ENCODE data around the gene IL2RA.
"Not testable (repeated sequence)": the region's sequence is repeated elsewhere in the genome, so short reads cannot be mapped to it uniquely, and the experiment has no call there.

The IL2RA gene

DNA sequence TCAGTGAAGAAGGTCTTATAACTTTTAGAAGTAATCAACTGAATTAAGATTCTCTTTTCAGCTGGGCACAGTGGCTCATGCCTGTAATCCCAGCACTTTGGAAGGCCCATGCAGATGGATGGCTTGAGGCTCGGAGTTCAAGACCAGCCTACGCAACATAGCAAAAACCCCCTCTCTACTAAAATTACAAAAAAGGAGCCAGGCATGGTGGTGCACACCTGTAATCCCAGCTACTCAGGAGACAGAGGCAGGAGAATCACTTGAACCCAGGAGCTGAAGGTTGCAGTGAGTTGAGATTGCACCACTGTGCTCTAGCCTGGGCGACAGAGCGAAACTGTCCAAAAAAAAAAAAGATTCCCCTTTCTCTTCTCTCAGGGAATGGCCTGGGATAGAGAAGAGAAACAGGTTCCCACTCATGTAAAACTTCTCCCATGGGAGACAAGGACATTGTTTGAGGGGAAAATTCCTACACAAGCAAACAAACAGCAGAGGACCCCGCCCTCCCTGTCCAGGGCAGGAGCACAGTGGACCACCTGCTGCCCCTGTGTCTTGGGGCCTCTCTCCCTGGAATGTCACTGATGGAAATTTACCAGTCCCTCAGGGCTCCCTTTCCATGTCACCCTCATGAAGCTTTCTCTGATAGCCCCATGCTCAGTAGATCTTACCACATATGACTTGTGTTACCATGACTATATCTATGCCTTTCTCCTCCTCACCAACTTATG, 5.6 kb downstream of the IL2RA start:
- DNase-seq (ENCODE audit: low spot score) = no peak

DNA sequence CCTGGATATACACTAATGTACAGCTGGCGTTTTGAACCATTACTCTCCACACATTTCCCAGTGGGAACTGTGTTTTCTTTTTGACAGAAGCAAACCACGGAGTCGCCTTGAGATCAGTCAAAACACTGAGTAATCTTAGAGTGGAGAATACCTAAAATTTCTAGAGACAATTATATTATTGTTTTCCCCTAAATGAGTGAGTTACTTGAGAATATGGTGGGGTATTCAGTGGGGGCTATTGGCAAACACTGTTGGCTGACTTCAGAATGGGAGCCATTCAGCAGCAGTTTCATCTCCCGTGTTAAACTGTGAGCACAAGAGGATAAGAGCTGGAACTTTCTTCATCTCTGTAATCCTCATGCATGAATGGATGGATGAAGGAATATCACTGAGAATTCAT, 6.2 kb downstream of the IL2RA start:
- DNase-seq (ENCODE audit: low spot score) = no peak

DNA sequence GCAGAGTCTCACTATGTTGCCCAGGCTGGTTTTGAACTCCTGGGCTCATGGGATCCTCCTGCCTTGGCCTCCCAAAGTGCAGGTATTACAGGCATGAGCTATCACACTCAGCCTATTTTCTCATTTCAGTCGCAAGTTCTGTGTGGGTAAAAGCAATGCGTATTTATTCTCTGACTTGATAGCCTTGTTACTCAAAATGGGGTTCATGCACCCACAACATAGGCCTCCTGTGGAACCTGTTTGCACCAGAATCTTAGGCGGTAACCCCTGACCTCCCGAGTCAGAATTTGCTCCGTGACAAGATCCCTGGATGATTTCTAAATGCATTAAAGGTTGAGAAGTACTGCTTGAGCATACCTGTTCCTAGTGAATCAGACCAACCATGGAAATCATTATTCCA, 7.3 kb downstream of the IL2RA start:
- no peak for DNase-seq (ENCODE audit: low spot score)

DNA sequence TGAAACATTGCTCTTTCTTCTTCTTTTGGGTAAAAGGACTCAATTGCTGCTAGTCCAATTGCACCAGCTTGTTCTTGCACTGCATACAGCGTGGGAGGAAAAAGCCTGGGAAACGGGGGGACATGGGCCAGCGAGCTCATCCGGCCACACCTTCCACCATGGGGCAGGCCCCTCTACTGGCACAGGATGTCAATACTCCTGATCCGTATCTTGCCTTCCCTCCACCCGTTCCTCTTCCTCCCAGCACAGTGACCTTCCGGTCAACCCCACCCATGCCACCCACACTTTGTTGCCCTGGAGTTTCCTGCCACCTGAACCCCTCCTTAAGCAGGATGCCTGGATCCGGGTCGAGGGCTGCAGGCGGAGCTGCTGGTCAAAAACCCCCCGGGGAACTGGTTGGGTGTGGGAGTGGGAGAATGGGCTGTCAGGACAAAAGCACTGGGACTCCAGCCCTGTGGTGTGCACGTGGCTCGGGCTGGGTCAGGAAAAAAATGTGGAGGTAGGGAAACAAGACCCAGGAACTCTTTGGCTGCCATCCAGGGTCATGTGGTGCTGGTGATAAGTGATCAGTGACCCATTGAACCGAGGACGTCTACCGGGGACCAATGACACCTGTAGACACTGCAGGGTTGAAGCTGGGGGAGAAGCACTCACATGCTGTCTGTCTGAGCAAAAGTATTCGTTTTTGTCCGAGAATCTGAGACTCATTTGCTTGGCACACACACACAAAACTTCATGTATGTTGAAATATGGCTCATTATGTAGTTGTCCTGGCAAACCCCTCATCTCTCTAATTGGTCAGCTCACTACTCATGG, 8.1 kb downstream of the IL2RA start:
- no peak for DNase-seq (ENCODE audit: low spot score)

DNA sequence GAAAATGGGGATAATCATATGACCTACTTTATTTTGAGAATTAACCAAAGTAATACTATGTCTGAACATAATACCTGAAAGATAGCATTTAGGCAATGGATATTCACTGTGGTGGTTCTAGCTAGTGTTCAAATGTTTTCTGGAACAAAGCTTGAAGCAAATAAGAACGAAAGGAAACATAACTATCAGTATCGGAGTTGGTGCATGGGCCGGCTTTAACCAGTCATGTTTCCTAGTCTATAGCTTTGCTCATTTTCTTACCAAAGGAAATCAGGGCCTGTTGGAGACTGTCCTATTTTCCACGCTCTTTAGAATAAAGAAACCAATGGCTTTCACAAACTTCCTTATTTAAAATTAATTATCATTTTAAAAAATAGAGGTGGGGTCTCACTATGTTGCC, 8.9 kb downstream of the IL2RA start:
- DNase-seq (ENCODE audit: low spot score) = no peak

DNA sequence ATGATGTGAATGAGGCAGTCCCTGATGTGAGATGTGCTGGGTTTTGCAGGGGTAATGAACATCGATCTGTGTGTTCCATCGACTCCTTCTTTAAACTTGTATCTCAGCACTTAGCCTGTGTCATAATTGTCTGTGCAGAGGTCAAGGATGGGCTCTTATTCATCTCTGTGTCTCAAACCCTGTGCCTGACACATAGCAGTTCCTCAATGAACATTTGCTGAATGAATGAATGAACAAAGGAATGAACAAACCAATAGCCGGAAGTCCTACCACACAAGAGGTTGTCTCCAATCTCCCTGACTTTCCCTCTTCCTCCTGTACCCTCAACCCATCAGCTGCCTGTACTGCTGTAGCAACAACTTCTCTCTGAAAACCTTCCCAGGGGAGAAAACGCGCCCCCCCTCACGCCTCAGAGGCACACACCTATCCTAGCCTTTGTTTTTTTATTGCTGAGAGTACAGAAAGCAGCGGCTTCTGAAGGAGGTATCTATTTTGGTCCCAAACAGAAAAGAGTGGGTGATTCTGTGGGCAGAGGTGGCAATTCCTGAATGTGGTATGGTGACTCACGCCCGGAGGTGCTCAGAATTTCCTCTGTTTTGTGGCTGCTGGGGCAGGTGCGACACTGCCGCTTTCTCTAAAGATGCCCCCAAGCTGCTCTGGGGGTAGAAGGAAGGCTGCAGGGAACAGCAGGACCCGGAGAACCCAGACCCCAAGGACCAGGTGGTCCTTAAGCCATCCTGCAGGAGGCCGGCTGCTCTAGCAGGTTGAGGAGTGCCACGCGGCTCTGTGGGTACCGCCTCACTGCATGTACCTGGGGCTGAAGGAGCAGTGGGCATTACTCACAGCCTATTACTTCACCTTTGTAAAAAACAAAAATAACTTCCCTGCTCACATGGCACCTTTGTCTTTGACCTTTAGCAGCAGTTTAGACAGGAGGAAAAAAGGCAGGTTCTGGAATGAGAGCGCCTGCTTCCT, 9.6 kb downstream of the IL2RA start:
- no peak for DNase-seq (ENCODE audit: low spot score)

DNA sequence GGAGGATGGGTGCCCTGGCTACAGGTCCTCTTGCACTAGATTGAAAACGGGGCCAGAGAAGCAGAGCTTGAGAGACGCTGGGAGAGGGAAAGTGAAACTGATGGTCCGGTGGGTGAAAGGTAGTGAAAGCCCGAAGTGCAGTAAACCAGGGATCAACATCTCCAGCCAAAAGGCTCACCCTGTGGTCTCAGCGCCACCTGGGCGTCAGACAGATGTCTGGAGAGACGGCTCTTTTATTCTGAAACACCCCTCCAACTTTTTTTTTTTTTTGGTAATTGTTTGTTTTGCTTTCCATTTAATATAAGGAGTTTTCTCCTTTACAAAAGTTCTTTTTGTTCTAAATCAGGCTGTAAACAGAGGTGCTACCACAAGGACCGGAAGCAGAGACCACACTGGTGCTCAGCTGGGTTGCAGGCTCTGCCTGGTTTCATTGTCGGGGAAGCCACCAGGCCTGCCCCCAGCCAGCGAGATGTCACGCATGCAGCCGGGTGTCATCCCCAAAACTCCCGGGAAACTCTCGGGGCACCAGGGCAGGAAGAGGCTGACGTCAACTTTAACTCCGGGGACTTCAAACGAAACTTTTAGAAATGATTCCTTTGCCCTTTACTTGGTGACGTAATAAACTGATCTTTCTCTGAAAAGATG, 11.2 kb downstream of the IL2RA start:
- DNase-seq (ENCODE audit: low spot score) = peak; percentile 14

DNA sequence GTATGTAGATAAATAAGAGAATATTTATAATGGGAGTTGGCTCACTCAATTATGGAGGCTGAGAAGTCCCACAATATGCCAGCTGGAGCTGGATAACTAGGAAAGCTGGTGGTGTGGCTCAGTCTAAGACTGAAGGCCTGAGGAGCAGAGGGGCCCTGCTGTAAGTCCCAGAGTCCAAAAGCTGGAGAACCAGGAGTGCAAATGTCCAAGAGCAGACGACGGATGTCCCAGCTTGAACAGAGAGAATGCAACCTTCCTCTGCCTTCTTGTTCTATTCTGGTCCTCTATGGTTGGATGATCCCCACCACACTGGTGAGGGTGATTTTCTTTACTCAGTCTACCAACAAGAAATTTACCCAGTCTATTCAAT, 13.2 kb downstream of the IL2RA start:
- no peak for DNase-seq (ENCODE audit: low spot score)

DNA sequence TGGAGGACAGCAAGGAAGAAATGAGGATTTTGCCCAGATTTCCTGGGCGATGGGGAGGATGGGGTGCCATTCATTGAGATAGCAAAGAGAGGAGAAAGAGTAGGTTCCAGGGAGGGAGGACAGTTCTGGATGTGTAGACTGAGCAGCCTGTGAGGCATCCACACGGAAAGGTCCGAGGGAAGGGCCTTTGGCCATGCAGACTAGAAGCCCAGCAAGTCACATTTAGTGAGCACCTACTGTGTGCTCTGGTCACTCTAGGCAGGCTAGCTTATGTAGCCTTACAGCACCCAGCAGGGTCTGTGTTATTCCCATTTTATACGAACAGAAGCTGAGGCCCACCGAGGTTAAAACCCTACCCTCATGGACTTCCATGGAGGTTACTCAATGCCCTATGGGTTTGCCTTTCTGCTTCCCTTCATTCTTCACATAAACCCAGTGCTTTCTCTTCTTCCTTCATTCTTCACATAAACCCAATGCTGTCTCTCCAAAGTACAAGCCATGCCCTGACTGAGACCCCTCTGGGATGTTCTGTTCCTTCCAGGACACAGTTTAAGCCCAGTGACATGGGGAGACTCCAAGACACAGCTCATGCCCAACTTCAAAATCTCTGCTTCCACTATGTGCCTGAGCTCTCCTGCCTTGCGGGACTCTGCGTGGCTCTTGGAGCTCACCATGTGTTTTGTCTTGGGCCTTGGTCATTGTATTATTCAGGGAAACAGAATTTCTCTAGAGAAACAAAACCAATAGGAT, 13.7 kb downstream of the IL2RA start:
- no peak for DNase-seq (ENCODE audit: low spot score)

DNA sequence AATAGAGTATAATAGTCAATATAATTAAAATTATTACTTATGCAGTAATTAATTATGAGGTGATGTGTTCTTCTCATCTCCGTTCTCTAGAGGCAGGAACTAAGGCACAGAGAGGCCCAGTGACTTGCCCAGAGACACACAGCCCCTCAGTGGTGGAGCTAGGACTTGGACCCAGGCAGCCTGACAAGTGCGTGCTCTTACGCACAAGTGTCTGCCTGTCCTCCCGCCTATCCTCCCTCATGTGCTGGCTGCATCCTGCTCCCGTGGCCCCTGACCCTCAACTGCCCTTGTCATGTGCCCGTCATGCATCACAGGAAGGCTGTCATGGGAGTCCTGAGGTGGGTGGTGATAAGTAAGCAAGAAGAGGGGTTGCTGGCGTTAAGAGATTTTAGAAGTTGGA, 14.3 kb downstream of the IL2RA start:
- no peak for DNase-seq (ENCODE audit: low spot score)

DNA sequence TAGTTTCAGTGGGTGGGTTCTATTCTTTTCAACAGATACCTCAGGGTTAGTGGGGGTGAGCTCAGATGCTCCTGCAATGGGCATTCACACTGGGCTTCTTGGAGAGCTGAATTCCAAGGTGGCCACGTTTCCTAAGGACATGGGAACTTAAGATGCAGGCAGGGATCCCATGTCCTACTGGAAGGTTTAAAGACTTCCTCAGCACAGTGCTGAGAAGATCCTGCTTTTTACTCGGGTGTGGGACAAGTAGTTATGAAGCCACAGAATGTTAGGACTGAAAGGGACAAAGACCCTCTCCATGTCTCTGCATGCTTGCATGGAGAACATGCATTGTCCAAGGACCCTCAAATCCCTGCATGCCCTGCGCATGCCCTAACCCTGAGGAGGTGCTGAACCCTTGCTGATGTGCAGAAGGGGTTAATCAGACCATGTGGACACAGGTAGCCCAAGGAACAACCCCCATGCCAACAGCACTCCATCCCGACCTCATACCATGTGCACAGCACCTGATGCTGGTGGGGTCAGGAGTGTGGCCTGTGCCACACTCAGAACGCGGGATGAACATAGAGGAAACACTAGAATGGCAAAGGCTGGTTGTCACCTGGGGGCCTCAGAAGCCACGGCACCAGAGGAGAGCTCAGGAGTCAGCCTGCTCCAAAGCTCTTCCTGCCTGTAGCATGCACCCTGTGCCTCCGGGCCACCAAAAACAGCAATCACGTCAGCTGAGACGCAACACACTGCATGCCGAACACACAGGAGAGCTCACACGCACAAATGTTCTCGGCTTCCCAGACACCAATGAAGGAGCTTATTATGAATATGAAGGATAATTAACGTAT, 15.2 kb downstream of the IL2RA start:
- no peak for DNase-seq (ENCODE audit: low spot score)

DNA sequence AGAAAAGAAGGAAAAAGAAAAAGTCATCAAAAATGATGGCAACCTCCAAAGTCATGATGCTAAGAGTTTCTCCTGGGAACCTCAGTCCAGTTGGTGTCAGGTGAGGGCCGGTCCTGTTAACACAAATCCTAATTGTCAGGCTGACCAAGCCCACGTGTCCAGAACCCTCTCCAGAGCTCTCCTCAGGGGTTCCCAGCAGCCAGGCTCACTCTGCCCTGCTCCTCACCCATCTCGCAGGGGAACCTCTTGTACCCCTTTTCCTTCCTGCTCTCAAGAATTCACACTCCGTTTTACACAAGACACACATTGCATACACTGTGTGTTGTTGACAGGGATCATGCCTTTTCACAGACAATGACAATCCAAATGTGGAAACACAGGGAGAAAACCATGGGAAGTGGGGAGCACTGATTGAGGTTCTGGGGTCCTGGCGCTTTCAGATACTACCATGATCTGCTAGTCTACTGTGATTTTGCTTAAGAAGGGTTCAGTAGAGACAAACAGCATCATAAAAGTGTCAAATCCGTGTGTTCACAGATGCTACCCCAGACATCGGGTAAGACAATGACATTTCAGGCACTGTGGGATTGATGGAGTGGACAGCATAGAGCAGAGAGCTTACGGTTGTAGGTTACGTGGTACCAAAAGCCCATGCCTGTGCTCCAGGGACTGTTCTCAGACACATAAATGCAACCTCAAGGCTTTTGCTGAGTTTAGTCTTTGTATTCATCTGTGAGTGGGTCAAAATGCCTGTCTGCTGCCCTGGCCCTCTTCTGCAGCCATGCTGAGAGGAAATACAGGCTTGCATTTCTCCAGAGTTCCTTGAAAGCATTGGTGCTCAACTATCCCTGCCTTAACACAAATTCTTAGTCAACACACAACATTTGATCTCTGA, 16.0 kb downstream of the IL2RA start:
- no peak for DNase-seq (ENCODE audit: low spot score)

DNA sequence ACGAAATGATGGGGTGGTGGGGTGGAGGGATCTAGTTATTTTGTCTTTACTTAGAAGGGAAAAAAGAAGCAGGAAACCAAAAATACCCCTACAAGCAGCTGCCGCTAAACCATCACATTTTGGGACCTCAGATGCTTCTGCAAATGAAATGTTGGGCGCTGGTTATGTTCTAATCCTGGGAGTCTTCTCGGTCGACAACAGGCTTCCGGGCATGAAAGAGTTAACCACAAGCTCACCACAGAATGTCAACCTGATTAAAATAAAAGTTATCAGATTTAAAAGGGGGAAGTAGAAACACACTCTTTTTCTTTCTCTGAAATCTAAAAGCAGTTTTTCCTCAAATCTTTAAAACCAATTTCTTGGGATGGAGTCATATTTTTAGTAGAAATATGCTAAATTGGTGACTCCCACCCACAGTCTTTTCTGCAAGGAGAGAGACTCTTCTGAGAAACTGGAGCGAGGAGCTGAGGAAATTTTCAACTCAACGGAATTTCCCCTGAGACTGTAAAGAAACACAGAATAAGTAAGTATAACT, 16.8 kb downstream of the IL2RA start:
- no peak for DNase-seq (ENCODE audit: low spot score)

DNA sequence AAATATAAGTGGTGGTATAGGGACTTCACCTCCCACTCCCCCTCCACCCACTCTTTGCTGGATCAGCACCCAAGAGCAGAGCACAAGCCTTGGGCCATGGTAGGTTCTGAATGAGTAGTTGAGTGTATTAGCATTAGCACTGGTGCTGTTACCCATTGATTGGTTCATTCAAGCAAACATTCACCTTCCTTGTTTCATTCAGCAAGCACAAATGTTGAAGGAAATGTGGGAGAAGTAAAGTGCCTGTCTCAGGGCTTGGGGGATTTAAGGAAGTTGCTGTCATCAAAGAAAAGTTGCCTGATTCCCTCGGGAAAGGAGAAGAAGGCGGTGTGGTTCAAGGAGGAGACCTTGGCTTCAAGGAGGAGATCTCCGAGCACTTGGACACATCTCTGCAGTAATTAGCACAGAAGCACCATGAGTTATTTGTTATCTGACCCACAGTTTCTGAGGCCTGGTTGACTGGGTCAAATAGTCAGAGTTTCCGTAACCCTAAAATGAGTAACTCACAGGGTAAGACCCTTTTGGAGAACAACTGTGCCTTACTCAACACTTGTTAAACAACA, 17.3 kb downstream of the IL2RA start:
- DNase-seq (ENCODE audit: low spot score) = no peak

DNA sequence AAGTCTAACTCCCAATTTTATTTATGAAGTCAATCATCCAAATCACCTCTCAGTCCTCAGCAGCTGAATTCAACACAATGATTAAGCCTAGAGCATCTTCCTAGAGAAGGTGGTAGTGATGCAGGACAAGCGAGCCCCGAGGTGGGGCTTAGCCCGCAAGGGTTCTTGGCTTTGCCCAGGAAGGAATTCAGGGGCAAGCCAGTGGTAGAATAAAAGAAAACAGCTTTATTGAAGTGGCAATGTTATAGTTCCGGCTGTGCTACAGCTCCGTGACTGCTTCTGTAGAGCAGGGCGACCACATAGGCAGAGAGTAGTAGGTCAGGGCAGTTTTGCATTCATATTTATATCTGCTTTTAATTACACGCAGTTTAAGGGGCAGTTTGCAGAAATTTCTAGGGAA, 18.1 kb downstream of the IL2RA start:
- no peak for DNase-seq (ENCODE audit: low spot score)

DNA sequence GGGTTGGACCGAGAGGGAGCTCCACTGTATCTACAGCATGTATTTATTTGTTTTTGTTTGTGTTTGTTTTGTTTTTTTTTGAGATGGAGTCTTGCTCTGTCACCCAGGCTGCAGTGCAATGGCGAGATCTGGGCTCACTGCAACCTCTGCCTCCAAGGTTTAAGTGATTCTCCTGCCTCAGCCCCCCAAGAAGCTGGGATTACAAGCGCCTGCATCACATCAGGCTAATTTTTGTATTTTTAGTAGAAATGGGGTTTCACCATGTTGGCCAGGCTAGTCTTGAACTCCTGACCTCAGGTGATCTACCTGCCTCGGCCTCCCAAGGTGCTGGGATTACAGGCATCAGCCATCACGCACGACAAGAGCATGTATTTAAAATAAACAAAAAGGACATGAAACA, 18.8 kb downstream of the IL2RA start:
- DNase-seq (ENCODE audit: low spot score) = not testable (repeated sequence)

DNA sequence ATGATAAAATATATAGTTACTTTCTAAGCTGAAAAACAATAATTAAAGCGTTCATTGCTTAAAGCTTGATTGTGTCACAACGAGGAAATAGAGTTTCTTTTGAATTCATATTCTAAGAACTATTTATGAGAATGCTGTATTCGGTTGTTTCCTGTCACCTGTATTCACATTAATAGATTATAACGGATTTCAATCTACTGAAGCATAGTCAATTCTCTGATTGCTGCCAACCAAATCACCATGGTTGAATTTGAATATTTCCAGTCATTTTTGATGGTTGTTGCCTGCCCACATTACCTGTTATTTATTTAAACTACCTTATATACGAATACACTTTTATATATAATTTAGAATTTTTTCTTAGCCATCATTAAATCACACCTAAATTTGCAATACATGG, 22.0 kb downstream of the IL2RA start:
- DNase-seq (ENCODE audit: low spot score) = no peak

DNA sequence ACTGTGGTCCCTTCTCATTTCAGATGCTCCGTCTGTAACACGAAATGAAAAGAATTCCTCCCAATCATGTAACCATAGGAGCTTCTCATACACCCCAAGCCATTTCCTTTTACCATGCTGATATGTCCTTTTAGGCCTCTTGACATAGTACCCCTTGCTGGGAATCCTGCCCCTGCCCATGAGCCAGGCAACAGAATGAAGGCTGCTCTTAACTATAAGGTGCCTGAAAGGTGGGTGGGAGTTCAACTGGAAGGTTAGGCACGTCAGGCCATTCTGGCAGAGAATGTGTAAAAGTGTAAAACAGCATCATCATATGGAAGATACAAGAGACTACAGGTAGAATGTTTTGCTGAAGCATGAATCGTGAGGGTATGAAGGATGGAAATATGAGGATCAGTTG, 22.5 kb downstream of the IL2RA start:
- DNase-seq (ENCODE audit: low spot score) = no peak
